PC-9 (cell line): ENCODE measurements around the gene DEF6. TPM values are rescaled to one million over a fixed set of nuclear protein-coding genes. Genes with fewer than 3 reads are reported as not detected.

Experiments
- Bru-seq: library from RNA; stranded (reverse); fragments of 400-500 nt; gene quantifications from one replicate; lab custom pipeline; 2021; lab: Mats Ljungman, UMichigan
- BruChase-seq, 2 experiments: library from RNA; stranded (reverse); fragments of 400-500 nt; gene quantifications; one replicate each; lab custom pipeline; 2021; lab: Mats Ljungman, UMichigan
- BruUV-seq: library from RNA; stranded (reverse); fragments of 400-500 nt; replicated peaks from 2 replicates; lab custom pipeline; 2021; lab: Mats Ljungman, UMichigan
- CTCF ChIA-PET: fragments of 300-600 bp; sonication (Branson Sonifier 250); formaldehyde crosslinking; loops from one replicate; lab custom pipeline; 2022; ENCODE audit warnings: antibody characterized with exemption; lab: Charles Lee
- POLR2A ChIA-PET: fragments of 300-600 bp; sonication (Branson Sonifier 250); formaldehyde crosslinking; loops from one replicate; lab custom pipeline; 2022; ENCODE audit warnings: antibody characterized with exemption; ENCODE audit not compliant: unreplicated experiment; lab: Charles Lee
- DNase-seq, 2 experiments: peaks; one replicate each; pipeline versions ENCODE4 v3.0.0 to v3.0.0-alpha.2; 2015 to 2022; ENCODE audit warnings: mixed read lengths in 1 of 2
- H2AFZ ChIP-seq: fragments of 200-600 bp; sonication (generic); 2 replicates; pipeline ENCODE4 v1.8.1; 2017; ENCODE audit warnings: antibody characterized with exemption
- H3F3A ChIP-seq: fragments of 200-600 bp; sonication (generic); 2 replicates; pipeline ENCODE4 v1.8.1; 2017; ENCODE audit warnings: antibody characterized with exemption, mild to moderate bottlenecking, low read depth; ENCODE audit not compliant: insufficient read depth
- H3K27ac ChIP-seq: fragments of 200-600 bp; sonication (generic); 2 replicates; pipeline ENCODE4 v1.6.1; 2016; ENCODE audit warnings: mixed run types
- H3K27me3 ChIP-seq: fragments of 200-600 bp; sonication (generic); 2 replicates; pipeline ENCODE4 v1.6.1; 2016; ENCODE audit warnings: low read depth, mixed run types; ENCODE audit not compliant: insufficient read depth
- H3K36me3 ChIP-seq: fragments of 200-600 bp; sonication (generic); 2 replicates; pipeline ENCODE4 v1.6.1; 2016; ENCODE audit warnings: low read depth, mixed run types
- H3K4me1 ChIP-seq: fragments of 200-600 bp; sonication (generic); replicated peaks from 2 replicates; pipeline ENCODE4 v1.6.1; 2016; ENCODE audit warnings: mixed run types; ENCODE audit not compliant: insufficient read depth
- H3K4me2 ChIP-seq: fragments of 200-600 bp; sonication (generic); 2 replicates; pipeline ENCODE4 v1.6.1; 2017; ENCODE audit warnings: mixed run types
- H3K4me3 ChIP-seq: fragments of 200-600 bp; sonication (generic); 2 replicates; pipeline ENCODE4 v1.6.1; 2016; ENCODE audit warnings: mixed run types
- H3K79me2 ChIP-seq: fragments of 200-600 bp; sonication (generic); 2 replicates; pipeline ENCODE4 v1.6.1; 2017; ENCODE audit warnings: low read depth, mixed run types
- H3K9me2 ChIP-seq: fragments of 200-600 bp; sonication (generic); 2 replicates; pipeline ENCODE4 v1.8.1; 2017; ENCODE audit warnings: mild to moderate bottlenecking; ENCODE audit not compliant: insufficient read depth
- H3K9me3 ChIP-seq: fragments of 200-600 bp; sonication (generic); 2 replicates; pipeline ENCODE4 v1.8.1; 2016; ENCODE audit warnings: low read depth; ENCODE audit not compliant: insufficient read depth
- H4K20me1 ChIP-seq: fragments of 200-600 bp; sonication (generic); 2 replicates; pipeline ENCODE4 v1.8.1; 2017; ENCODE audit not compliant: insufficient read depth
- EZH2 ChIP-seq: fragments of 200-600 bp; sonication (generic); IDR thresholded peaks from 2 replicates; pipeline ENCODE4 v1.8.0; 2017; ENCODE audit warnings: antibody characterized with exemption, low read depth
- intact Hi-C: fragments of 100-400 bp; cut with micrococcal nuclease; formaldehyde crosslinking; loops from one replicate; pipeline ENCODE4 v1.10.0; 2022; ENCODE audit not compliant: unreplicated experiment
- long read RNA-seq: library from polyadenylated mRNA; stranded (forward); transcript quantifications from one replicate; pipeline ENCODE4 v2.0.0, GENCODE V29; 2022
- total RNA-seq: library from RNA; stranded (reverse); gene quantifications from 2 replicates; pipeline ENCODE4 v1.2.3, GENCODE V29; 2021
- TF ChIP-seq, protein P1 (sequence below): fragments of 200-600 bp; sonication (generic); conservative IDR thresholded peaks from 2 replicates; pipeline ENCODE4 v1.6.1; 2017; ENCODE audit warnings: mixed run types, antibody characterized with exemption, mild to moderate bottlenecking, moderate library complexity

Gene DEF6, protein sequence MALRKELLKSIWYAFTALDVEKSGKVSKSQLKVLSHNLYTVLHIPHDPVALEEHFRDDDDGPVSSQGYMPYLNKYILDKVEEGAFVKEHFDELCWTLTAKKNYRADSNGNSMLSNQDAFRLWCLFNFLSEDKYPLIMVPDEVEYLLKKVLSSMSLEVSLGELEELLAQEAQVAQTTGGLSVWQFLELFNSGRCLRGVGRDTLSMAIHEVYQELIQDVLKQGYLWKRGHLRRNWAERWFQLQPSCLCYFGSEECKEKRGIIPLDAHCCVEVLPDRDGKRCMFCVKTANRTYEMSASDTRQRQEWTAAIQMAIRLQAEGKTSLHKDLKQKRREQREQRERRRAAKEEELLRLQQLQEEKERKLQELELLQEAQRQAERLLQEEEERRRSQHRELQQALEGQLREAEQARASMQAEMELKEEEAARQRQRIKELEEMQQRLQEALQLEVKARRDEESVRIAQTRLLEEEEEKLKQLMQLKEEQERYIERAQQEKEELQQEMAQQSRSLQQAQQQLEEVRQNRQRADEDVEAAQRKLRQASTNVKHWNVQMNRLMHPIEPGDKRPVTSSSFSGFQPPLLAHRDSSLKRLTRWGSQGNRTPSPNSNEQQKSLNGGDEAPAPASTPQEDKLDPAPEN
- total RNA-seq (19.6 and 27.0 TPM in 2 replicates), Bru-seq, nascent RNA (percentile 51 among the genes with signal in this experiment), BruChase-seq, experiment 1, labeled RNA remaining after a 2-hour chase (percentile 65 among the genes with signal in this experiment), BruChase-seq, experiment 2, labeled RNA remaining after a 6-hour chase (percentile 56 among the genes with signal in this experiment)
- long read RNA-seq, transcript DEF6-201 (11 exons, 2,262 nt), result major isoform, 27 of 37 reads
- long read RNA-seq, partial matches to known transcripts, result 5 of 37 reads
- long read RNA-seq, other reads (novel, unspliced or antisense), result 5 of 37 reads

DNA sequence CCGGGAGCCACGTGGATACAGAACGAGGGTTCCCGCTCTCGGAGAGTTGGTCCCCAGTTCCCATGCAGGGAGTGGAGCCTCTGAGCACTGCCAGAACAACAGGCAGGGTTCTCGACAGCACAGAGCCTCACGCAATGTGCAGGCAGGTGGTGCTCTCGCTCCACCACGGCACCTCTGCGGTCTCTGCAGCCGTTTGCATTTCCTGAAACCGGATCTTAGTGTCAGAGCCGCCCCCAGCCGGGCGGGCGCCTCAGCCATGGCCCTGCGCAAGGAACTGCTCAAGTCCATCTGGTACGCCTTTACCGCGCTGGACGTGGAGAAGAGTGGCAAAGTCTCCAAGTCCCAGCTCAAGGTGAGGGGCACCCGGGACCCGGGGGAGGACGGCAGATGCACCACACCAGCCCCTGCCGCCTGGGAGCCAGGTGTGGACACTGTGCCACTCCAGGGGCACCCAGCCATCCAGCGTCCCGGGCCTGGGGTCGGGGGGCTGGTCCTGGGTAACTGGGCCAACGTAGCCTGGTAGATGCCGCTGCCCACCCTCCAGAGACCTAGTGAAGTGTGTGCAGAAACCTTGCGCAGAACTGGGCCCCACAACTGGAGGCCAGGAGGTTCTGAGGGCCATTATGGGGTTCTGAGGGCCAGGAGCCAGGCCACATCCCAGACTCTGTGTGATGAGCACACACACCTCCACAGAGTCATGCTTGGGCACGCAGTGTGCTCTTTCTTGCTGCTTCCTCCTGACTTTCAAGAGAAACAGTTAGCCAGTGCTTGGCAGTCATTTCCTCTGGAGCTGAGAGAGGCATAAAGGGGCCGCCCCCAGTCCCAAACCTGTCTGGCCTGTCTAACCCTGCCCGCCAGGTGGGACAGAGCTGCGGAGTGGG lies at the start of gene DEF6:
Gene DEF6, plus strand, starts transcription at position 218 of the 881 bp plus-strand sequence. Its CDS starts 39 bp downstream, at position 257.
- no peaks in the 10 kb centered on the region for H3K9me3 ChIP-seq
- TF ChIP-seq EZH2, result no peak
- TF ChIP-seq, protein P1, sequence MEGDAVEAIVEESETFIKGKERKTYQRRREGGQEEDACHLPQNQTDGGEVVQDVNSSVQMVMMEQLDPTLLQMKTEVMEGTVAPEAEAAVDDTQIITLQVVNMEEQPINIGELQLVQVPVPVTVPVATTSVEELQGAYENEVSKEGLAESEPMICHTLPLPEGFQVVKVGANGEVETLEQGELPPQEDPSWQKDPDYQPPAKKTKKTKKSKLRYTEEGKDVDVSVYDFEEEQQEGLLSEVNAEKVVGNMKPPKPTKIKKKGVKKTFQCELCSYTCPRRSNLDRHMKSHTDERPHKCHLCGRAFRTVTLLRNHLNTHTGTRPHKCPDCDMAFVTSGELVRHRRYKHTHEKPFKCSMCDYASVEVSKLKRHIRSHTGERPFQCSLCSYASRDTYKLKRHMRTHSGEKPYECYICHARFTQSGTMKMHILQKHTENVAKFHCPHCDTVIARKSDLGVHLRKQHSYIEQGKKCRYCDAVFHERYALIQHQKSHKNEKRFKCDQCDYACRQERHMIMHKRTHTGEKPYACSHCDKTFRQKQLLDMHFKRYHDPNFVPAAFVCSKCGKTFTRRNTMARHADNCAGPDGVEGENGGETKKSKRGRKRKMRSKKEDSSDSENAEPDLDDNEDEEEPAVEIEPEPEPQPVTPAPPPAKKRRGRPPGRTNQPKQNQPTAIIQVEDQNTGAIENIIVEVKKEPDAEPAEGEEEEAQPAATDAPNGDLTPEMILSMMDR, result peak; percentile 85
- CTCF ChIA-PET, result interaction anchor here (0.6 to 1.0 kb wide), 5 partner anchors 169 to 1311 kb away, joined by 3 to 6 read pairs (median 4); no protein-coding TSS in a partner anchor
- no peaks in the 10 kb centered on the region; the same call in 1 of the 2 replicates for H3K79me2 ChIP-seq
- peak; percentile 87 for DNase-seq
- peak within 1 kb of the TSS; percentile 66 for H3K4me3 ChIP-seq
- H3K4me2 ChIP-seq, result peak within 1 kb of the TSS; percentile 98
- H3K27ac ChIP-seq, result no peak within 1 kb of the TSS
- H3K27me3 ChIP-seq, result no peaks in the 10 kb centered on the region
- H2AFZ ChIP-seq, result peak within 1 kb of the TSS; percentile 95
- H3F3A ChIP-seq, result peaks cover 11% of the 10 kb centered on the region; the same call in 1 of the 2 replicates
- TSS peak; percentile 20 for BruUV-seq
- no peaks in the 10 kb centered on the region for H4K20me1 ChIP-seq
- no peaks in the 10 kb centered on the region for H3K36me3 ChIP-seq
- no peaks in the 10 kb centered on the region for H3K9me2 ChIP-seq
- H3K4me1 ChIP-seq, result peaks cover 23% of the 10 kb centered on the region
- POLR2A ChIA-PET, result interaction anchor here (0.6 kb wide), 1 partner anchor 44 kb away, joined by 3 read pairs; no protein-coding TSS in a partner anchor
- intact Hi-C loops, result loop anchor here (1.0 to 10.0 kb wide), 7 partner anchors 44 to 797 kb away; partner anchors contain the start of genes ARMC12, PPARD and RPL10A

DNA sequence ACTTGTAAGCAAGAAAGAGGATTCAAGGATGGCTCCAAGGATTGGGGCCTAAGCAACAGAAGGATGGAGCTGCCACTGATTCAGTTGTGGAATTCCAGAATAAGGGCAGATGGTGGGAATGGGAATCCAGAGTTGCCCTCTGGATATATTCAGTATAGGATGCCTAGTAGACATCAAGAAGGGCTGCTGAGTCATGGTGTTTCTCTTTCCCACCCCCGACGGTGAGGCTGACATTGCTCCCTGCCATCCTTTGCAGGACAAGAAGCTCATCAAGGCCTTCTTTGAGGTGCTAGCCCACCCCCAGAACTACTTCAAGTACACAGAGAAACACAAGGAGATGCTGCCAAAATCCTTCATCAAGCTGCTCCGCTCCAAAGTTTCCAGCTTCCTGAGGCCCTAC lies 49.3 kb upstream of the DEF6 start:
- no peak for DNase-seq
- H2AFZ ChIP-seq, result no peak overlapping the region
- no peak overlapping the region for H3K4me2 ChIP-seq
- H3K27ac ChIP-seq, result no peak overlapping the region
- intact Hi-C loops, result no loop called here
- no peaks in the 10 kb centered on the region for H3K79me2 ChIP-seq
- TF ChIP-seq, protein P1, result no peak
- no peak for TF ChIP-seq EZH2
- ChIA-PET POLR2A (no interaction called here), CTCF (no interaction called here)
- no peaks in the 10 kb centered on the region for H3K4me1 ChIP-seq
- no peaks in the 10 kb centered on the region for H3K27me3 ChIP-seq
- no peaks in the 10 kb centered on the region for H3K9me2 ChIP-seq
- H3K36me3 ChIP-seq, result no peaks in the 10 kb centered on the region
- BruUV-seq, result no TSS peak
- H3K9me3 ChIP-seq, result no peaks in the 10 kb centered on the region
- no peak overlapping the region for H3K4me3 ChIP-seq
- no peaks in the 10 kb centered on the region for H3F3A ChIP-seq
- H4K20me1 ChIP-seq, result no peaks in the 10 kb centered on the region
